ENCODE measurements around the gene URB2. TPM values are rescaled to one million over a fixed set of nuclear protein-coding genes. Genes with fewer than 3 reads are reported as not detected.
A peak's percentile ranks its signal among the peaks of the same experiment; 100 is the strongest.

Gene URB2
- total and polyA plus RNA-seq, 2 experiments from 2014 or later: 4.7 to 7.5 TPM

DNA sequence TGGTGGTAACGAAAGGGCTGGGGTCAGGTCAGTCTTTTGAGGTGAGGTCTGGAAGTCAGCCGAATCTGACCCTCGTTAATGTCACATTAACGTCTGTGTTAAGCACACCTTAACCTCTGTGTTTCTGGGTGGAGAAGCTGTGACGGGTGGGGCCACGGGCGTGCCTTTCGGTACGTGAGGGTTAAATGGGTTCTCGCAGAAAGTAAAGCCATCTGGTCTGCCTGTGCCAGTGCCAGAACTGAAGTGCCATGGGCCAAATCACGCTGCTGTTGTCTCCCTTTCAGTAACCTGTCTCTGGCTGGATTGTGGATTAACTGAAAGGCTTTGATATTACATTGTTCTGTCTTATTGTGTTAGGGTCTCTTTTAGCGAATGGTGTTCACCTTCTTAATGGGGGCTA is 14.4 kb downstream of the URB2 start:
- TF ChIP-seq, protein P1, sequence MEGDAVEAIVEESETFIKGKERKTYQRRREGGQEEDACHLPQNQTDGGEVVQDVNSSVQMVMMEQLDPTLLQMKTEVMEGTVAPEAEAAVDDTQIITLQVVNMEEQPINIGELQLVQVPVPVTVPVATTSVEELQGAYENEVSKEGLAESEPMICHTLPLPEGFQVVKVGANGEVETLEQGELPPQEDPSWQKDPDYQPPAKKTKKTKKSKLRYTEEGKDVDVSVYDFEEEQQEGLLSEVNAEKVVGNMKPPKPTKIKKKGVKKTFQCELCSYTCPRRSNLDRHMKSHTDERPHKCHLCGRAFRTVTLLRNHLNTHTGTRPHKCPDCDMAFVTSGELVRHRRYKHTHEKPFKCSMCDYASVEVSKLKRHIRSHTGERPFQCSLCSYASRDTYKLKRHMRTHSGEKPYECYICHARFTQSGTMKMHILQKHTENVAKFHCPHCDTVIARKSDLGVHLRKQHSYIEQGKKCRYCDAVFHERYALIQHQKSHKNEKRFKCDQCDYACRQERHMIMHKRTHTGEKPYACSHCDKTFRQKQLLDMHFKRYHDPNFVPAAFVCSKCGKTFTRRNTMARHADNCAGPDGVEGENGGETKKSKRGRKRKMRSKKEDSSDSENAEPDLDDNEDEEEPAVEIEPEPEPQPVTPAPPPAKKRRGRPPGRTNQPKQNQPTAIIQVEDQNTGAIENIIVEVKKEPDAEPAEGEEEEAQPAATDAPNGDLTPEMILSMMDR (IDR thresholded peaks at IDR 0.05; ENCODE audit: low read depth, low read length): no peak
- no peaks in the 10 kb centered on the region for H3K9me3 ChIP-seq (ENCODE audit: low read depth)
- no peaks in the 10 kb centered on the region for H3K4me1 ChIP-seq (ENCODE audit: low read depth)
- H3K4me3 ChIP-seq: no peak overlapping the region
- DNase-seq (ENCODE audit: low read depth in 1 of 2, low spot score in 1 of 2): no peak
- no peak overlapping the region for H3K27ac ChIP-seq
- peaks cover 23% of the 10 kb centered on the region for H3K36me3 ChIP-seq
- H3K27me3 ChIP-seq: no peaks in the 10 kb centered on the region

GRCh38 chr1:229641306-229641705 is 15.3 kb downstream of the URB2 start:
- TF ChIP-seq, protein P1 (IDR thresholded peaks at IDR 0.05; ENCODE audit: low read depth, low read length): no peak
- Histone ChIP-seq H3K27ac (no peak overlapping the region), H3K4me1 (ENCODE audit: low read depth) (no peaks in the 10 kb centered on the region), H3K36me3 (peaks cover 18% of the 10 kb centered on the region), H3K9me3 (ENCODE audit: low read depth) (no peaks in the 10 kb centered on the region), H3K27me3 (no peaks in the 10 kb centered on the region), H3K4me3 (no peak overlapping the region)
- DNase-seq (ENCODE audit: low read depth in 1 of 2, low spot score in 1 of 2): no peak

DNA sequence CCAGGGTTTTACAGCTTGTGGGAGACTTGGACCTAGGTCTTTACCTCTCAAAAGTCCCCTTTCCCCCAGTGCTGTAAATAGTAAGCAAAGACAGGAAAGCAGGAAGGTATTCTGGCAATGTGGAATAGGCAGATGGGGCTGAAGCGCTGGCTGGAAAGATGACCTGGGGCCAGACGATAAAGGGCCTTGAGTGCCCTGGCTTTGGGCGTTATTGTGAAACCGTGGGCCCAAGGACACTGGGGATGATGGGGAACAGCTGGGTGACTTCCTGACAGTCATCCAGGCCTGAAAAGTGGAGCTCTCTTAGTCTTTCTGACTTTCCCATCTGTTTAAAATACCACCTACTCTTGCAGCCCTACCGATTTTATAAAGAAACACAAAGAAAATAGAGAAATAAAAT is 16.3 kb downstream of the URB2 start:
- Histone ChIP-seq H3K4me3 (no peak overlapping the region), H3K27ac (no peak overlapping the region), H3K36me3 (peaks cover 14% of the 10 kb centered on the region), H3K9me3 (ENCODE audit: low read depth) (no peaks in the 10 kb centered on the region), H3K27me3 (no peaks in the 10 kb centered on the region), H3K4me1 (ENCODE audit: low read depth) (no peaks in the 10 kb centered on the region)
- TF ChIP-seq, protein P1 (IDR thresholded peaks at IDR 0.05; ENCODE audit: low read depth, low read length): no peak
- no peak for DNase-seq (ENCODE audit: low read depth in 1 of 2, low spot score in 1 of 2)

GRCh38 chr1:229642970-229643369 is 16.9 kb downstream of the URB2 start:
- no peak for DNase-seq (ENCODE audit: low read depth in 1 of 2, low spot score in 1 of 2)
- Histone ChIP-seq H3K27me3 (no peaks in the 10 kb centered on the region), H3K4me1 (ENCODE audit: low read depth) (no peaks in the 10 kb centered on the region), H3K4me3 (no peak overlapping the region), H3K27ac (no peak overlapping the region), H3K36me3 (peaks cover 15% of the 10 kb centered on the region), H3K9me3 (ENCODE audit: low read depth) (no peaks in the 10 kb centered on the region)
- TF ChIP-seq, protein P1 (IDR thresholded peaks at IDR 0.05; ENCODE audit: low read depth, low read length): no peak

GRCh38 chr1:229643996-229644745 is 18.1 kb downstream of the URB2 start:
- Histone ChIP-seq H3K9me3 (ENCODE audit: low read depth) (no peaks in the 10 kb centered on the region), H3K27ac (no peak overlapping the region), H3K36me3 (peaks cover 26% of the 10 kb centered on the region), H3K4me1 (ENCODE audit: low read depth) (no peaks in the 10 kb centered on the region), H3K4me3 (no peak overlapping the region), H3K27me3 (no peaks in the 10 kb centered on the region)
- peak in 1 of 2 donors; percentile 23 for DNase-seq (ENCODE audit: low read depth in 1 of 2, low spot score in 1 of 2)
- TF ChIP-seq, protein P1 (IDR thresholded peaks at IDR 0.05; ENCODE audit: low read depth, low read length): no peak
